Pancreas (tissue), 10 donors: Measurements from ENCODE around the gene UMPS. TPM values are rescaled to one million over a fixed set of nuclear protein-coding genes. Genes with fewer than 3 reads are reported as not detected.

Source experiments
- ATAC-seq, 4 donors: fragments of 200-7000 bp; cut with Tn5 transposase; one replicate each; pipeline versions ENCODE4 v1.8.0 to v1.9.1; 2020; ENCODE audit warnings: mild to moderate bottlenecking in 4 of 4, moderate library complexity in 4 of 4
- DNase-seq, 6 donors: peaks; one replicate each; pipeline ENCODE4 v3.0.0-alpha.2; 2020
- FAIRE-seq: peaks from 2 replicates; lab custom pipeline; 2012; peaks lifted over from hg19 to GRCh38; lab: Jason Lieb, UNC
- H3K27ac ChIP-seq, 4 donors: fragments of 200-600 bp; sonication (generic); 1 replicate in 3 of 4; 2 replicates in 1 of 4; pipeline versions ENCODE4 v1.5.0 to v1.8.0; 2020
- H3K27me3 ChIP-seq, 4 donors: fragments of 200-600 bp; one replicate each; pipeline ENCODE4 v1.8.0; 2021
- H3K36me3 ChIP-seq, 3 donors: fragments of 200-600 bp; sonication (generic) in 1 of 3; one replicate each; pipeline versions ENCODE4 v1.5.0 to v1.8.0; 2020 to 2021
- H3K4me1 ChIP-seq, 3 donors: fragments of 200-600 bp; one replicate each; pipeline ENCODE4 v1.8.0; 2021
- H3K4me3 ChIP-seq, 4 donors: fragments of 200-600 bp; sonication (generic) in 2 of 4; one replicate each; pipeline versions ENCODE4 v1.5.0 to v1.8.0; 2020 to 2021
- H3K9me3 ChIP-seq, 4 donors: fragments of 200-600 bp; one replicate each; pipeline ENCODE4 v1.8.0; 2021
- CTCF ChIP-seq, 4 donors: fragments of 200-600 bp; sonication (generic) in 3 of 4; IDR thresholded peaks; one replicate each; pipeline versions ENCODE4 v1.5.0 to v1.8.0; 2021; ENCODE audit warnings: antibody characterized with exemption in 4 of 4
- WGBS, 2 donors: extraction: QIAGEN DNeasy Blood & Tissue Kit; methylation state at CpG; one replicate each; pipeline ENCODE4 v1.1.7; 2013; 5-methylcytosine and 5-hydroxymethylcytosine counted together
- intact Hi-C, 3 donors: fragments of 100-400 bp; cut with DNase I; formaldehyde crosslinking; loops; one replicate each; pipeline versions ENCODE4 v1.11.1 to v1.14.2; 2022
- polyA plus RNA-seq, 2 donors: library from polyadenylated mRNA; stranded (reverse); fragments of 200-250 nt; gene quantifications; one replicate each; pipeline ENCODE4 v1.2.3, GENCODE V29; 2013
- total RNA-seq, 6 donors: library from RNA; stranded (reverse); fragmentation: NEBNext Ultra II Directional in 4 of 6; extraction: Animal tissue kit (Norgen Biotek cat#: 25700) in 4 of 6; gene quantifications; one replicate each; pipeline versions ENCODE4 v1.2.1 to v1.2.4, GENCODE V29; 2021 to 2023
- donor health status: healthy with polysubstance abuse.
- donor health status: DM: no; HTN: no; CAD: no; lungs with moderate emphysema.
- donor health status: DM: no; HTN: no; CAD: no.
- donor health status: control.
- donor health status: control.
- donor health status: Bipolar disorder and iron deficiency.
- donor health status: DM: yes; HTN: yes; CAD: no.
- donor health status: DM: no; HTN: no; CAD: no.
- donor health status: DM: no; HTN: no; CAD: no.
- donor health status: DM: yes; HTN: yes; CAD: no.

UMPS gene
- total and polyA plus RNA-seq, 8 donors, result 6.6 to 20.1 (median 11.1) TPM

- intact Hi-C loops, result loop anchor here in 2 of 3 donors (5.0 to 10.0 kb wide), 2 partner anchors 118 to 120 kb away; no protein-coding TSS in a partner anchor
- Histone ChIP-seq H3K36me3 (no peaks in the 10 kb centered on the region), H3K27ac (no peak overlapping the region), H3K9me3 (no peaks in the 10 kb centered on the region), H3K27me3 (no peaks in the 10 kb centered on the region), H3K4me1 (peaks cover 0 to 3% (median 0%) of the 10 kb centered on the region in 3 donors), H3K4me3 (no peak overlapping the region)
- no peak for ATAC-seq
- FAIRE-seq, result no peak
- WGBS, 2 donors, result 77 to 83% methylated on average over 5 of the region's 5 CpGs
- no peak for TF ChIP-seq CTCF (IDR thresholded peaks at IDR 0.05)
- DNase-seq, result no peak
These were observed 45.2 kb upstream of the UMPS start for GRCh38 chr3:124685067-124685466.

GRCh38 chr3:124685481-124685880, 44.8 kb upstream of the UMPS start:
- H3K4me1 ChIP-seq, result peaks cover 0 to 3% (median 0%) of the 10 kb centered on the region in 3 donors
- FAIRE-seq (no peak), ATAC-seq (no peak), DNase-seq (no peak)
- TF ChIP-seq CTCF (IDR thresholded peaks at IDR 0.05), result no peak
- no peak overlapping the region for H3K27ac ChIP-seq
- H3K4me3 ChIP-seq, result no peak overlapping the region
- H3K27me3 ChIP-seq, result no peaks in the 10 kb centered on the region
- no peaks in the 10 kb centered on the region for H3K36me3 ChIP-seq
- WGBS, 2 donors, result 69 to 83% methylated on average over 7 of the region's 7 CpGs
- intact Hi-C loops, result loop anchor here in 2 of 3 donors (5.0 to 10.0 kb wide), 2 partner anchors 118 to 121 kb away; no protein-coding TSS in a partner anchor
- no peaks in the 10 kb centered on the region for H3K9me3 ChIP-seq

- ATAC-seq (no peak), FAIRE-seq (no peak), DNase-seq (no peak)
- intact Hi-C loops, result loop anchor here in 2 of 3 donors (5.0 to 10.0 kb wide), 2 partner anchors 119 to 121 kb away; no protein-coding TSS in a partner anchor
- no peak overlapping the region for H3K27ac ChIP-seq
- H3K4me3 ChIP-seq, result no peak overlapping the region
- peaks cover 0 to 3% (median 0%) of the 10 kb centered on the region in 3 donors for H3K4me1 ChIP-seq
- H3K36me3 ChIP-seq, result no peaks in the 10 kb centered on the region
- H3K9me3 ChIP-seq, result no peaks in the 10 kb centered on the region
- TF ChIP-seq CTCF (IDR thresholded peaks at IDR 0.05), result no peak
- H3K27me3 ChIP-seq, result no peaks in the 10 kb centered on the region
- 73 to 94% methylated on average over 3 of the region's 3 CpGs for WGBS, 2 donors
These were observed 44.1 kb upstream of the UMPS start for GRCh38 chr3:124686028-124686670.

GRCh38 chr3:124688581-124689454, 41.4 kb upstream of the UMPS start:
- intact Hi-C loops, result loop anchor here (2.0 to 10.0 kb wide), 3 partner anchors 122 to 124 kb away; no protein-coding TSS in a partner anchor
- Histone ChIP-seq H3K27ac (no peak overlapping the region), H3K4me1 (peaks cover 0 to 3% (median 0%) of the 10 kb centered on the region in 3 donors), H3K9me3 (no peaks in the 10 kb centered on the region), H3K4me3 (no peak overlapping the region), H3K27me3 (no peaks in the 10 kb centered on the region), H3K36me3 (no peaks in the 10 kb centered on the region)
- peak; percentile 77 to 90 (median 83) for DNase-seq
- 11 to 14% methylated on average over 11 of the region's 11 CpGs for WGBS, 2 donors
- peak; percentile 72 to 88 (median 81) for TF ChIP-seq CTCF (IDR thresholded peaks at IDR 0.05)
- no peak for FAIRE-seq
- ATAC-seq, result peak; percentile 89 to 99 (median 98)
